Stimulated activated CD4-positive, alpha-beta T cell treated with anti-CD3 and anti-CD28 coated beads, Interleukin-1b, Interleukin-23, amount 100 ng/mL, for 1 hour (primary cell): Measurements from ENCODE around the gene GABARAP.

ENCODE experiments used
- DNase-seq, 2 donors: peaks; one replicate each; pipeline ENCODE4 v3.0.0-alpha.2; 2020; ENCODE audit warnings: low read depth in 2 of 2

Gene GABARAP

DNA sequence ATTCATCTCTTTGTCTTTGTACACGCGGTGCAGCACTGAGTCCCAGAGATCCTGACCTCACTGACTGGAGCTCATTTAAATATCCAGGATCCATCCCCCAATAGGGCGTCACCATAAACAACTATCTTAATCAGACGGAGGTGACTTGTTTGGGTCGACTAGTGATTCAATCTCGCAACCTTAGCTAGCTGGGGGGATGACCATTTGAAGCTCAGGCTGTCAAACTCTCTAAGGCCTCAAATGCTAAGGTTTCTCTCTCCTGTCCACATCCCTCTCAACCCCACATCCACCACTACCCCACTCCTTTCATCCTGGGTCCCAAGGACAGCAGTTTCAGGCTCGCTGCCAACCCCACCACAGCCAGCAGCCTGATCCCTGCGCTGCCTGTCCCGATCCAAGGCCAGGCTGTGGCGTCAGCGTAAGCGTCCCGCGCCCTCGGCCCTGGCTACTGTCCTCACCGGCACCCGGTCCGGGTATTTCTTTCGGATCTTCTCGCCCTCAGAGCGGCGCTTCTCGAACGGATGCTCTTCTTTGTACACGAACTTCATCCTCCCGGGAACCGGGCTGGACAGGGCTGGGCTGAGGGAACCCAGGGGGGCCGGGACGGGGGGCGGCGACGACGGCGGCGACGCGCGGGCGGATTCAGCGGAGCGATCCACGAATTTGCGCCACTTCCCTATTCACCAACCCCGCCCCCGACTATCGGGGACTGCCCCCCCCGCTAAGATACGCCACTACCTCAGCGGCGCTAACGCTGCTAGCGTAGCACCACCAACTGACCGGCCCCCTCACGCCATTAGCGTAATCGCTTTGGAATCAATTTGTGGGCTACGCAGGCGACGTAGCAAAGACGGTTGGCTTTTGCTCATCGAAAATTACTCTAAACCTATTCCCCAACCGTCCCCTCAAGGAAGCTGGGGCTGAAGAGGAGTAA, at the start of gene GABARAP:
Gene GABARAP, minus strand, starts transcription at position 667 of the 934 bp plus-strand sequence. Its CDS starts 119 bp downstream, at position 548.
- DNase-seq = peak; percentile 84 to 96

DNA sequence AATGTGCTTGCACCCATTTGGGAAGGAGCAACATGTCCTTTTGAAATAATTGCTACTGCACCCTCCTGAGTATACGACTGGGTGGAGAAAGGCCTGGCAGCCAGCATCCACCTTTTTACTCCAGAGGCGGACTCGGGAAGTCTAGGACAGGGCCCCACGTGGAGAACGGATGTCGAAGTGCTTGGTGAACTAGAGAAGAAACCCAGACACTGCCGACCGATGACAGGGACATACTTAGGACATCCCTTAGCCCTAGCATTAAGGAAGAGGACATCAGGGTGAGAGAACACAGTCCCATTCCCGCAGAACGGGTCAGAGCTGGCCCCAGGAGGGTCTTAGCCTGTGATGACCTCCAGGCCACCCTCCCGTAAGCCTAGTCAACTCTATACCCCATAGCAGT, 48.4 kb upstream of the GABARAP start:
- DNase-seq = no peak

DNA sequence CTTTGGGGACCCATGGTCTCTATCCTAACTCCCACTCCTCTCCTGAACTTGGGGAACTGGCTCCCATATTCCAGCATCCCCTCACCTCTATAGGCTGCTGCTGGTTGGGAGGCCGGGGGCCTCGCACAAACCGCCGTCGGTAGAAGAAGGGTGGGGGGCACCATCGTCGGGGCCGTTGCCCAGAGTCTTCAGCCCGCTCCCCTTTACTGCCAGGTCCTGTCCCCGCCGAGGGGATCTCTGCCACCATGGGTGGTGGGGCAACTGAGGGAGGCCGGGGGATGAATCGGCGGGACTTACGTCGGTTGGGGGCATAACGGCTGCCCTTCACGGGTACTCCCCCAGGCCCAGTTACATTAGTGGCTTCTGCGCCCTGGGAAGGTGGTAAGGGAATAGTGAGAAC, 47.9 kb upstream of the GABARAP start:
- DNase-seq = no peak

DNA sequence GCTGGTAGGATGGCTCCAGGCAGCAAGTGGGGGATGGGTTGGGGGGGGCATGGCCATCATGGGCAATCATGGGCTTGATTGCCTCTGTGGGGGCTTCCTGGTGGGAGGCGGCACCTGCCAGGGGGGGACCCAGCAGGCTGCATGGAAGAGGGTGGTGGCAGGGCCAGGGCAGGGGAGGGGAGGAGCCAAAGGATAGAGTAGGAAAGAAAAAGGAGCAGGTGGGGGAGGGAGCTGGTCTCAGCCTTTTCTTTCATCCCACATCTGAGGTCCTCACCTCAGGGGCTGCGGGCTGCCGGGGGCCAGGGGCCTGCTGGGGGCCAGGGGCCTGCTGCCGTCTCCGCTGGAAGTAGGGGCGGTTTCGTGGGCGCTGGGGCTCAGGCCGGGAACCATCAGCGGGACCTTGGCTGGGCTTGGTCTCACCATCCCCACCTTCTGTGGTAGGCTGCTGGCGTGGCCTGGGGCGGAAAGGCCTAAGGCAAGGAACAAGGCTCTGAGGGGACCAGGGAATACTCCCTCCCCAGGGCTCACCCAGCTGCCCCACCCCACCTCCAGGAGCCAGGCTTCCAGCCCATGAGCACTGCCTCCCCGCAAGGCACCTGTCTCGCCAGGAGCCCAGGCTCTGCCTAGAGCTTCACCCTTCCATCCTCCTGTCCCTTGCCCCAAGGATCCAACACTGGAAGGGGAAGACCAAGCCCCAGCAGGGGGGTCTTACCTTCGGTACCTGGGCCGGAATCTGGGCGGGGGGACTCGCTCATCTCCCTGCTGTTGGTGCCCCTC, 47.2 kb upstream of the GABARAP start:
- DNase-seq = no peak

DNA sequence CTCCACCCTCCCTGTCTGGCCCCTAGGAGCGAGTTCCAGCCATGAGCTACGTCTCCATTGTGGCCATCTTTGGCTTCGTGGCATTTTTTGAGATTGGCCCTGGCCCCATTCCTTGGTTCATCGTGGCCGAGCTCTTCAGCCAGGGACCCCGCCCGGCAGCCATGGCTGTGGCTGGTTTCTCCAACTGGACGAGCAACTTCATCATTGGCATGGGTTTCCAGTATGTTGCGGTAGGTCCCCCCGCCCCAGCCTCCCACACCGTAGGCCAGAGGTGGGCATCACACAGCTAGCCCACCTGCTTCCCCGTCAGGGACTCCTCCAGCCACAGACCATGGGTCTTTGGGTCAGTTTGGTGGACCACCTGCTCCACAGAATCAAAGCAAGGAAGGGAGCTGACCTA, 43.4 kb upstream of the GABARAP start:
- no peak for DNase-seq

DNA sequence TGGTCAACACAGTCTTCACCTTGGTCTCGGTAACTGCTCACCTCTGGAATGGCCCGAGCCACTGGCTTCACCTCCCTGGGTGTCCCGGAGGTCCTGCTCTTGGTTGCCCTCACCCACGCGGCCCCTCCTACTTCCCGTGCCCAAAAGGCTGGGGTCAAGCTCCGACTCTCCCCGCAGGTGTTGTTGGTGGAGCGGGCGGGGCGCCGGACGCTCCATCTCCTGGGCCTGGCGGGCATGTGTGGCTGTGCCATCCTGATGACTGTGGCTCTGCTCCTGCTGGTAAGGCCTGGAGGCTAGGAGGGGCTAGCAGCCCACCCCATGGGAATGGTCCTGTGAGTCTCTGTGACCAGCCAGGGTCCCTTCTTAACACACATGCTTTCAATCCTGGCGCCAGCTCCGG, 42.7 kb upstream of the GABARAP start:
- no peak for DNase-seq

DNA sequence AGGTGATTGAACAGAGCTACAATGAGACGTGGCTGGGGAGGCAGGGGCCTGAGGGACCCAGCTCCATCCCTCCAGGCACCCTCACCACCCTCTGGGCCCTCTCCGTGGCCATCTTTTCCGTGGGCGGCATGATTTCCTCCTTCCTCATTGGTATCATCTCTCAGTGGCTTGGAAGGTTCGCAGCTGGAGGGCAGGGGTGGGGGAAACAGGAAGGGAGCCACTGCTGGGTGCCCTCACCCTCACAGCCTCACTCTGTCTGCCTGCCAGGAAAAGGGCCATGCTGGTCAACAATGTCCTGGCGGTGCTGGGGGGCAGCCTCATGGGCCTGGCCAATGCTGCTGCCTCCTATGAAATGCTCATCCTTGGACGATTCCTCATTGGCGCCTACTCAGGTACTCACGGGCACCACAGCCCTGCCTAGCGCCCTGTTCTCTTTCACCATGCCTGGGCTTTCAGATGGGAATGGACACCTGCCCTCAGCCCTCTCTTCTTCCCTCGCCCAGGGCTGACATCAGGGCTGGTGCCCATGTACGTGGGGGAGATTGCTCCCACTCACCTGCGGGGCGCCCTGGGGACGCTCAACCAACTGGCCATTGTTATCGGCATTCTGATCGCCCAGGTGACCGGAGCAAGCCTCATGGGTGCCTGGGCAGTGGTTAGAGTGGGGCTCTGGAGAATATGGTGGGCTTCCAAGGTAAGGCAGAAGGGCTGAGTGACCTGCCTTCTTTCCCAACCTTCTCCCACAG, 41.4 kb upstream of the GABARAP start:
- DNase-seq = no peak

DNA sequence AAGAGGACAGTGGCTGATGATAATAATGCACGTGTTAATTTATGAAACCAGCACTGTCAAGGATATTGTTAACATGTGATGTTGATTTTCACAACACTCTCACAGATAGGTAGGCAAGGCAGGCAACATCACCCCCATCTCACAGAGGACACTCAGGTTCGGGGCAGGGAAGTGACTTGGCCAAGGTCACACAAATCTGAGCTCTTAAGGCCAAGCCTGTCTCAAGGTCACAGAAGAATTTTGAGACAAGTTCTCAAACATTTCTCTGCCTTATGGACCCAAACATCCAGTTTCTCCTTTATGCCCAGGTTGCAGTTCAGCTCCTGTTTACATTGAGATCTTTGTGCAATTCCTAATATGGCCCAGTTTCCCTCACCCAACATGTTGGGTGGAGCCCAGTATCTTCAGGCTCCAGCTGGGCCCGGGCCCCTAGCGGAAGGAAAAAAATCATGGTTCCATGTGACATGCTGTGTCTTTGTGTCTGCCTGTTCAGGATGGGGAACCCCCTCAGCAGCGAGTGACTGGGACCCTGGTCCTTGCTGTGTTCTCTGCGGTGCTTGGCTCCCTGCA, 40.6 kb upstream of the GABARAP start:
- no peak for DNase-seq

DNA sequence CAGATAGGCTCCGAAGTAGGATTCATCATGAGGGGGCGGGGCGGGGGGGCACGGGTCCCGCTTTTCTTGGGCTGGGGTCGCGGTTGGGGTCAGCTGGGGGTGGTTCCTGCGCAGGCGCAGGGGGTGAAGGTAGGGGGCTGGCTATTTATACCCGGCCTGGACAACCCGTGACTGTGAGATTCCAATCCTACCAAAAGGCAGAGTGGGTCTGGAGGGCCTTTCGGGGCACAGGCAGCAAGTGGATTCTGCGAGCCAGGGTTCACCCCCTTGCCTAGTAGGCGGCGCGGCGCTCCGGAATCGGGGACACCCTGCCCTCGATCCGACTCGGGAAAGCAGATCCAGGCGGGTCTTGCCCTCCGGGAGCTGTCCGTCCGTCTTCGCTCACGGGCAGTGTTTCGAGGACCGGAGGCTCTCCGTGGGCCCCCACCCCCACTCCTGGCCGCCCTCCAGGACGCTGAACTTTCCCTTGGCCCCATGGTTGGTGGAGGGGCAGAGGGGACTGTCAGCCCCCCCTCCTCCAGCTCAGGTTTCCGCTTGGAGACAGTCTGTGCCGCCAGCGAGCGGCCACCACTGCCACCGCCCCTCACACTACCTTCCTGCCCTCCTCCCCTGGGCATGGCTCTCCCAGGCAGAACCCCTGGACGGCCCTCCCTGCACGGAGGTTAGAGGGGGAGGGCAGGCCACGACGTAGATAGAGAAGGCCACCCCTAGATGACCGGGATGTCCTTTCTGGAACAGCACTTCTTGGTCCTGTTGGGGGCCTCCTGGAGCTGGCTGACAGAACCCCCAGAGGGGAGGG, 39.9 kb upstream of the GABARAP start:
- no peak for DNase-seq

DNA sequence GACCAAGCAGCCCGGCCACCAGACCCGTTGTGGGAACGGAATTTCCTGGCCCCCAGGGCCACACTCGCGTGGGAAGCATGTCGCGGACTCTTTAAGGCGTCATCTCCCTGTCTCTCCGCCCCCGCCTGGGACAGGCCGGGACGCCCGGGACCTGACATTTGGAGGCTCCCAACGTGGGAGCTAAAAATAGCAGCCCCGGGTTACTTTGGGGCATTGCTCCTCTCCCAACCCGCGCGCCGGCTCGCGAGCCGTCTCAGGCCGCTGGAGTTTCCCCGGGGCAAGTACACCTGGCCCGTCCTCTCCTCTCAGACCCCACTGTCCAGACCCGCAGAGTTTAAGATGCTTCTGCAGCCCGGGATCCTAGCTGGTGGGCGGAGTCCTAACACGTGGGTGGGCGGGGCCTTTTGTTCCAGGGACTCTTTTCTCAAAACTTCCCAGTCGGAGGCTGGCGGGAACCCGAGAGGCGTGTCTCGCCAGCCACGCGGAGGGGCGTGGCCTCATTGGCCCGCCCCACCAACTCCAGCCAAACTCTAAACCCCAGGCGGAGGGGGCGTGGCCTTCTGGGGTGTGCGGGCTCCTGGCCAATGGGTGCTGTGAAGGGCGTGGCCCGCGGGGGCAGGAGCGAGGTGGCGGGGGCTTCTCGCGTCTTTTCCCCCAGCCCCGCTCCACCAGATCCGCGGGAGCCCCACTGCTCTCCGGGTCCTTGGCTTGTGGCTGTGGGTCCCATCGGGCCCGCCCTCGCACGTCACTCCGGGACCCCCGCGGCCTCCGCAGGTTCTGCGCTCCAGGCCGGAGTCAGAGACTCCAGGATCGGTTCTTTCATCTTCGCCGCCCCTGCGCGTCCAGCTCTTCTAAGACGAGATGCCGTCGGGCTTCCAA, 39.1 kb upstream of the GABARAP start, which contains the start of gene SLC2A4:
Gene SLC2A4, plus strand, starts transcription at position 645 of the 879 bp plus-strand sequence. Its CDS starts 217 bp downstream, at position 862.
- DNase-seq = peak; percentile 58 to 85

DNA sequence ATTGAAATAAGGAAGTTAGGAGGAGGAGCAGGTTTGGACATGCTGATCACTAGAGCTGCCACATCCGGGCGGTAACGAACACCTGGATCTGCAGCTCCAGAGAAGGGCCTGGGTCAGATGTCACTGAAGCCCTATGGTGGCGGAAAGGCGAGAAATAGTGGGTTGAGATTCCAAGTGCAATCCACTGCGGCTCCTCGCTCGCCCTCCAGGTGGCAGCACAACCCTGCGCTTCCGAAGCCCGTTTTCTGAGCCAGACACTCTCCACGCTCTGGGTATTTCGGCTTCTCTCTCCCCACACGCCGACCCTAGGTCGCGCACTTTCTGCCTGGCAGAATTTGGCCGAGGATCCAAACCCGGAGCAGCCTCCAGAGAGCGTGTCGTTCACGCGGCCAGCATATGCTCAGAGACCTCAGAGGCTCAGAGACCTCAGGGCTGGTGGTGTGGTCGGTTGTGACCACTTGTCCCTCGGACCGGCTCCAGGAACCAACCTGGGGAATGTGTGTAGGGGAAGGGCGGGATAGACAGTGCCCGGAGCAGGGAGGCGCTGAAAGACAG, 38.3 kb upstream of the GABARAP start:
- peak; percentile 67 to 76 for DNase-seq

DNA sequence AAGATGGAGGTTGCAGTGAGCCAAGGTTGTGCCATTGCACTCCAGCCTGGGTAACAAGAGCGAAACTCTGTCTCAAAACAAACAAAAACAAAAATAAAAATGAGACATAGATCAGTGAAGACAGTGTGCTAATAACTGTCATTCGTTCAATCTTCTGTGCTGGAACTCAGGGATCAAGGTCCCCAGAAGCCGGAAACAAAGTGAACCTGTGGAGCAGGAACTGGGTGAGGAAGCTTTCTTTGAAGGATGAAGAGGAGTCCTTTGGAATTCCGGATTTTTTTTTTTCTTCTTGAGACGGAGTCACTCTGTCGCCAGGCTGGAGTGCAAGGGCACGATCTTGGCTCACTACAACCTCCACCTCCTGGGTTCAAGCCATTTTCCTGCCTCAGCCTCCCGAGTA, 37.2 kb upstream of the GABARAP start:
- DNase-seq = no peak

DNA sequence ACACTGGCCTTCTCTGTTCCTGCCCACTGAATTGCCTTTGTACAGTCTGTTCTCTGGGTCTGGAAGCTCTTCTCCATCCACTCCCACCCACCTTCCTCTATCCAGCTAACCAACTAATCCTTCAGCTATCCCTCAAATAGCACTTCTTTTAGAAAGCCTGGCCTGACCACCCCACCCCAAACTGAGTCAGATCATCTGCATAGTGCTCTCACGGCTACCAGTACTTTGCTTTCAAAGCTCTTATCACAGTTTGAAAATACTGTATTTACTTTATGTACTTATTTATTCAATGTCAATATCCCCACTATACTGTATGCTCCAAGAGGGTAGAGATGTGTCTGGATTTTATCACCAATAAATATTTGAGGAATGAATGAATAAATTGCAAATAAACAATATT, 24.5 kb upstream of the GABARAP start:
- no peak for DNase-seq

DNA sequence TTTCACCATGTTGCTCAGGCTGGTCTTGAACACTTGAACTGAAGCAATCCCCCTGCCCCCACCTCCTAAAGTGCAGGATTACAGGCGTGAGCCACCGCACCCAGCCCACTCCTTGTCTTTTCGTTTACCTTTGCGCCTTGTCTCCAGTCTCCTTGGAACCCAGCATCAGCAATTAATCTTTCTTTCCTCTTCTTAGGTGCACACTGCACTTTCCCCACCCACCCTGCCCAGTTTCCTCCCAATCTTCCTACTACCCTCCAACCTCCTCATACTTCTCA, 21.5 kb upstream of the GABARAP start:
- no peak for DNase-seq

DNA sequence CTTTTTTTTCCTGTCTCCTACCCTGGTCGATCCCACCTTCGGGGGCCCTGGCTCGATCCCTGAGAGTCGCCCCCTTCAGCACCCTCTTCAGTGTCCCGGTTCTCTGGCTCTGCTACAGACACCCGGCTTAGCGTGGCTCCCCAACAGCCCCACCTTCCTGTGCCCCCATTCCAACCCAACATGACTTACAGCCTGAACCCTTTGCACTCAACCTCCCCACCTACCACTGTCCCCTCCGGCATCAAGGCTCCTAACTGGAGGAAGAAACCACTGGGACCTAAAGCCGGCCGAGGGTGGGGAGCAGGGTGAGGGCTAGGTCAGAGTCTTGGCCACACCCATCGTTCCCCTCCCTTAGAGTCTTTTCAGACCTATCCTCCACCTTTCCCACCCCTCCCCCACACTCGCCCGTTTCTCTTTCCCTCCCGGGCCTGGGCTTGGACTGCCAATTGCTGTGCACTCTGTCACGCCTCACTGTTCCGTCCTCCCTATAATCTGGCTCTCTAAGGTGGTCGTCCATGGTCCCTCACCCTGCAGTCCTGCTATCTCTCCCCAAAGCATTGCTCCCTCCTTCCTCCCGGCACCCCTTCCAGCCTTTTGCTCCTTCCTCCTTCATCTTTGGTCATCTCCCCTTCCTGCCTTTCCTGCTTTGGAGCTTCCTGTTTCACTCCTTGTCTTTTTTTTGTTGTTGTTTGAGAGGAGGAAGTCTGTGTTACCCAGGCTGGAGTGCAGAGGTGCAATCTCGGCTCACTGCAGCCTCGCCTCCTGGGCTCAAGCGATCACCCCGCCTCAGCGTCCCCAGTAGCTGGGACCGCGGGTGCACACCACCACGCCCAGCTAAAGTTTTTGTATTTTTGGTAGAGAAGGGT, 20.9 kb upstream of the GABARAP start:
- DNase-seq = no peak

DNA sequence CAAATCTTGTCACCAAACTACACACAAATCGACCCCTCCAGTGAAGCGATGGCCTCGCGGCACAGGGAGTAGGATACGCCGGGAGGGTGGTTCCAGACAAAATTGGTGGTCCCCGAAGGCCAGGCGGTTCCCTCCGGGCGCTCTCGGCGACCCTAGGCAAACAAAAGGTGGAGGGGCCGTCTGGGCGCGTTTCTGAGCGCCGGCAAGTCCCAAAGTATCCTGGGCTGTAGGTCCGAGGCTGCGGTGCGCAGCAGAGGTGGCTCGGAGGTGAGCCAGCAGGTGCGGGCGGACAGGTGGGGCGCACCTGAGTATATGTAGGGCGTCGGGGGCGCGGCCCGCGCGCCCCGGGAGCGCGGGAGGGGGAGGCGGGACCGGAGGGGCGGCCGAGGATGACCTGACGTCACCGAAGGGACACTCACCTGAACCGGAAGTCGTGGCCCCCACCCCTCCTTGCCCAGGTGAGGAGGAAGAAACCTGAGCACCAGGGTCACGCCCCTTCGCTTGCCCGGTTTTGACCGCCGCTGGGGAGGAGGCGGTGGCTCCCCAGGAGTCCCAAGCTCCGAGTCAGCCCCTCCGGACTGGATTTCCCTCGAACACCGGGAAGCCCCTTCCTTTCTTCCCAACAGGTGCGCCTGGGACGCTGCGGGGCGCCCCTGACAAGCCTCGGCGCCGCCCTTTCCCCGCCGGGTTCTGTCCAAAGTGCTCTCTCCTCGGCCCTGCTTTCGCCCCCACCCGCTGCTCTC, 20.1 kb upstream of the GABARAP start, which contains the start of gene CLDN7:
Gene CLDN7, minus strand, starts transcription at position 287 of the 743 bp plus-strand sequence. CDS start 435 bp downstream, outside the sequence.
- no peak for DNase-seq

DNA sequence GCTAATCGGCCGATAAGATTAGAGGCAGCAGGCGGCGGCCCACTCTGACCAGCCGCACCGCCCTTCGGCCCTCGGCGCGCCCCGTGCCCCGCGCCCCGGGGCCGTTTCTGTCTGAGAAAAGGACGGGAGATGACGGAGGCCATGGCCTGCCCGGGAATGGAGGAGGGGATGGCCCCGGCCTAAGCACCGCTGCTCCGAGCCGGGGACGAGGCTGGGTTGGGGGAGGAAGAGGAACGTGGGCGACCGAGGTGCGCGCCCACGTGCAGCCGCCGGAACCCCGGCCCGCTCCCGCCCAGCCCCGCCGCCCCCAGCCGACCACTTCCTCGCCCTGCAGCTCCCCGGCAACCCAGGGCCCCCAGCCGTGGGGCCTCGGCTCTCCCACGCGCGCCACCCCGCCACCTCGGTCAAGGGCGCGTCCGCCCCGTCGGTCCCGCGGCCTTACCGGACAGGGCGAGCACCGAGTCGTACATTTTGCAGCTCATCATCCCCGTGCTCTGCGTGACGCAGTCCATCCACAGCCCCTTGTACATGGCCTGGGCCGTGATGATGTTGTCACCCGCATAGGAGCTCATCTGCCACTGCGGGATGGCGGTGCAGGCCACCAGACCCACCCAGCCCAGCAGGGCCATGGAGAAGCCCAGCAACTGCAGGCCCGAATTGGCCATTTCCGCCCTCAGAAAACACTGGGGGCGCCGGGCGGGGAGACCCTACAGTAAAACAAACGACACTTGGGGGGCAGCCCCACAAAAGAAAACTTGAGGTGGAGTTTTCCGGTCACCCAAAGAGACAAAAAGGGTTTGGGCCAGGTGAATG, 19.3 kb upstream of the GABARAP start:
- no peak for DNase-seq
